ENCODE measurements around the gene SIGLEC1.

DNA sequence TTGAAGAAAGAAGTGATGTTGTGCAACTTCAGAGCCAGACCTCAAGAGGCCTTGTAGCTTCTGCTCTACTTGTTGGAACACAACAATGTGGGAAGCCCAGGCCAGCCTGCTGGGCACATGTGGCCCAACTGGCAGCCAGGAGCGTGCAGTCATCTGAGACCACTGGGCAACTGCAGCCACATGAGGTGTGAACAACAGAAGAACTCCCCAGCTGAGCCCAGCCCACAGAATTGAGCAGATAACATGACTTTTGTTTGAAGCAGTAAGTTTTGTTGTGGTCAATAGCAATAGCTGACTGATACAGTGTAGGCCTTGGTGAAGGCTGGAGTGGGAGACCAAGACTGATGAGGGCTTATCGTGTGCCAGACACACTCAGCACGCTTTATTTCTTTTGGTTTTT is 22.0 kb downstream of the SIGLEC1 start:
- TF ChIP-seq, protein P1, sequence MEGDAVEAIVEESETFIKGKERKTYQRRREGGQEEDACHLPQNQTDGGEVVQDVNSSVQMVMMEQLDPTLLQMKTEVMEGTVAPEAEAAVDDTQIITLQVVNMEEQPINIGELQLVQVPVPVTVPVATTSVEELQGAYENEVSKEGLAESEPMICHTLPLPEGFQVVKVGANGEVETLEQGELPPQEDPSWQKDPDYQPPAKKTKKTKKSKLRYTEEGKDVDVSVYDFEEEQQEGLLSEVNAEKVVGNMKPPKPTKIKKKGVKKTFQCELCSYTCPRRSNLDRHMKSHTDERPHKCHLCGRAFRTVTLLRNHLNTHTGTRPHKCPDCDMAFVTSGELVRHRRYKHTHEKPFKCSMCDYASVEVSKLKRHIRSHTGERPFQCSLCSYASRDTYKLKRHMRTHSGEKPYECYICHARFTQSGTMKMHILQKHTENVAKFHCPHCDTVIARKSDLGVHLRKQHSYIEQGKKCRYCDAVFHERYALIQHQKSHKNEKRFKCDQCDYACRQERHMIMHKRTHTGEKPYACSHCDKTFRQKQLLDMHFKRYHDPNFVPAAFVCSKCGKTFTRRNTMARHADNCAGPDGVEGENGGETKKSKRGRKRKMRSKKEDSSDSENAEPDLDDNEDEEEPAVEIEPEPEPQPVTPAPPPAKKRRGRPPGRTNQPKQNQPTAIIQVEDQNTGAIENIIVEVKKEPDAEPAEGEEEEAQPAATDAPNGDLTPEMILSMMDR (IDR thresholded peaks at IDR 0.05) = no peak
- TF ChIP-seq POLR2AphosphoS5 (IDR thresholded peaks at IDR 0.05) (no peak), POLR2A (IDR thresholded peaks at IDR 0.05) (no peak)
